Parathyroid adenoma (tissue), 2 donors: Measurements from ENCODE around the gene FEM1B.

Source experiments
- H2AFZ ChIP-seq: fragments of 300-600 bp; sonication (generic); one replicate; pipeline ENCODE4 v1.7.0; 2017; ENCODE audit warnings: antibody characterized with exemption, mild to moderate bottlenecking
- H3K27ac ChIP-seq: fragments of 300-600 bp; sonication (generic); one replicate; pipeline ENCODE4 v1.7.0; 2017
- H3K27me3 ChIP-seq: fragments of 300-600 bp; sonication (generic); one replicate; pipeline ENCODE4 v1.7.0; 2017; ENCODE audit warnings: low read length; ENCODE audit not compliant: control insufficient read depth, insufficient read depth
- H3K36me3 ChIP-seq: fragments of 300-600 bp; sonication (generic); one replicate; pipeline ENCODE4 v1.7.0; 2017; ENCODE audit warnings: low read length; ENCODE audit not compliant: control insufficient read depth, insufficient read depth
- H3K4me1 ChIP-seq: fragments of 300-600 bp; sonication (generic); one replicate; pipeline ENCODE4 v1.7.0; 2017; ENCODE audit warnings: control low read depth
- H3K4me2 ChIP-seq: fragments of 300-600 bp; sonication (generic); one replicate; pipeline ENCODE4 v1.7.0; 2017; ENCODE audit warnings: low read length
- H3K4me3 ChIP-seq: fragments of 300-600 bp; sonication (generic); one replicate; pipeline ENCODE4 v1.7.0; 2017; ENCODE audit warnings: low read depth, low read length
- H3K79me2 ChIP-seq: fragments of 300-600 bp; sonication (generic); one replicate; pipeline ENCODE4 v1.7.0; 2017; ENCODE audit warnings: control low read depth
- H3K9ac ChIP-seq: fragments of 300-600 bp; sonication (generic); one replicate; pipeline ENCODE4 v1.7.0; 2017; ENCODE audit warnings: mild to moderate bottlenecking
- H3K9me3 ChIP-seq: fragments of 300-600 bp; sonication (generic); one replicate; pipeline ENCODE4 v1.7.0; 2017; ENCODE audit warnings: low read length; ENCODE audit not compliant: control insufficient read depth
- TF ChIP-seq, protein P1 (sequence below): fragments of 300-600 bp; sonication (generic); IDR thresholded peaks from one replicate; pipeline ENCODE4 v1.7.0; 2017; ENCODE audit warnings: antibody characterized with exemption, mild to moderate bottlenecking
- donor health status: primary hyperparathyroidism.

Gene FEM1B

DNA sequence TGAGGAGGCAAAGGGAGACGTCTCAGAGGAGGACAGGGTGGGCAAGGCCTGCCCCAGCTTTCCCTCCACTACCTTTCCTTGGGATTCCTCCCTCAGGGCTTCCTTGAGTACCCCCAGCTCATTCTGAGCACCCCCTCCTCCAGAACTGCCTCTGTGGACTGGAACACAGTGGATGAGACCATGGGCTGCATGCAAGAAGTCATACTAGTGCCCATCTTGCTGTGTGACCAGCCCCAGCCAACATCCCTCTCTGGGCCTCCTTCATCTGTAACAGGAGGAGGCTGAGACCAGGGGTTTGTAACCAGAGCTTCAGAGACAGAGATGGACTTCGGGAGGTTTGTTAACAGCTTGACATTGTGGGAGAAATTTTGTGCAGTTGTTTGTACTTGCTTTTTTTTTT is 25.6 kb downstream of the FEM1B start:
- TF ChIP-seq, protein P1, sequence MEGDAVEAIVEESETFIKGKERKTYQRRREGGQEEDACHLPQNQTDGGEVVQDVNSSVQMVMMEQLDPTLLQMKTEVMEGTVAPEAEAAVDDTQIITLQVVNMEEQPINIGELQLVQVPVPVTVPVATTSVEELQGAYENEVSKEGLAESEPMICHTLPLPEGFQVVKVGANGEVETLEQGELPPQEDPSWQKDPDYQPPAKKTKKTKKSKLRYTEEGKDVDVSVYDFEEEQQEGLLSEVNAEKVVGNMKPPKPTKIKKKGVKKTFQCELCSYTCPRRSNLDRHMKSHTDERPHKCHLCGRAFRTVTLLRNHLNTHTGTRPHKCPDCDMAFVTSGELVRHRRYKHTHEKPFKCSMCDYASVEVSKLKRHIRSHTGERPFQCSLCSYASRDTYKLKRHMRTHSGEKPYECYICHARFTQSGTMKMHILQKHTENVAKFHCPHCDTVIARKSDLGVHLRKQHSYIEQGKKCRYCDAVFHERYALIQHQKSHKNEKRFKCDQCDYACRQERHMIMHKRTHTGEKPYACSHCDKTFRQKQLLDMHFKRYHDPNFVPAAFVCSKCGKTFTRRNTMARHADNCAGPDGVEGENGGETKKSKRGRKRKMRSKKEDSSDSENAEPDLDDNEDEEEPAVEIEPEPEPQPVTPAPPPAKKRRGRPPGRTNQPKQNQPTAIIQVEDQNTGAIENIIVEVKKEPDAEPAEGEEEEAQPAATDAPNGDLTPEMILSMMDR: no peak
- no peak overlapping the region for H3K4me2 ChIP-seq
- no peak overlapping the region for H3K27ac ChIP-seq
- no peaks in the 10 kb centered on the region for H3K4me1 ChIP-seq
- H2AFZ ChIP-seq: no peak overlapping the region
- no peaks in the 10 kb centered on the region for H3K9me3 ChIP-seq
- H3K79me2 ChIP-seq: no peaks in the 10 kb centered on the region
- no peak overlapping the region for H3K9ac ChIP-seq
- H3K4me3 ChIP-seq: no peak overlapping the region
- no peaks in the 10 kb centered on the region for H3K27me3 ChIP-seq
- no peaks in the 10 kb centered on the region for H3K36me3 ChIP-seq

DNA sequence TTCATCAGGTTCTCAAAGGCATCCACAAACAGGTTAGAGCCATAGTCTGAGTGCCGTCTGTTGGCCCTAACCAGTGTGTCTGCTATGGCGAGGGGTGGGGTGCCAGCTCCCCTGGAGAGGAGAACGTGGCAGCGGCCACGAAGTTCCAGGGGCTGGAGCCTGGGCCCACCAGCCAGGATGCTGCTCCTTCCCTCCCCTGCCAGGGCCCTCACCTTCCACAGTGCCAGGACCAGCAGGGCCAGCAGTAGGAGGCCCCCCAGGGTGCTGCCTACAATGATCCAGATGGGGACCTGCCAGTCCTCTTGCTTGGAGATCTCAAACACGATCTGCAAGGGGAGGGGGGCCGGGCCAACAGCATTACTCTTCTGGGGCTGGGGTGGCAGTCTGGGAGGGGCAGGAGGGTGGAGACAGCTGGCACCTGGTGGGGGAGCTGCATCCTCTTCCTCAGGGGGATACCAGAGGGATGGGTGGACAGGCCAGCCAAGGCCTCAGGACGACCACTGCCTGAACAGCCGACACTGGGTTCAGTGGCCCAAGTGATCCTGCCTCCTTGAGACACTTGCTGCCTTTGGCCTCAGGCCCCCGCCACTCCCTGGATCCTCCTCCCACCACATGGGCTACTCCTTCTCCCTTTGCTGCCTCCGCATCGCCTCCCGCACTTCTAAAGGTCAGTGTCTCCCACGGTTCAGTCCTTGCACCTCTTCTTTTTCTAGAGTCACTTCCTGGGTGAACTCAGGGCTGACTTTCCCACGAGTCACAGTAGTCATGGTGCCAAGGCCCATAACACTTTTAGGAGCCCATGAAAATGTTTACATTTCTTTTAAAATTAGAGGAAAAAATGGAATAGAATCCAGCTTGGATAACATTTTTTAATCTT is 26.3 kb downstream of the FEM1B start:
- H3K4me3 ChIP-seq: no peak overlapping the region
- no peak overlapping the region for H2AFZ ChIP-seq
- no peaks in the 10 kb centered on the region for H3K9me3 ChIP-seq
- H3K9ac ChIP-seq: no peak overlapping the region
- no peak overlapping the region for H3K27ac ChIP-seq
- H3K36me3 ChIP-seq: no peaks in the 10 kb centered on the region
- TF ChIP-seq, protein P1: no peak
- no peaks in the 10 kb centered on the region for H3K4me1 ChIP-seq
- H3K27me3 ChIP-seq: no peaks in the 10 kb centered on the region
- no peaks in the 10 kb centered on the region for H3K79me2 ChIP-seq
- no peak overlapping the region for H3K4me2 ChIP-seq

DNA sequence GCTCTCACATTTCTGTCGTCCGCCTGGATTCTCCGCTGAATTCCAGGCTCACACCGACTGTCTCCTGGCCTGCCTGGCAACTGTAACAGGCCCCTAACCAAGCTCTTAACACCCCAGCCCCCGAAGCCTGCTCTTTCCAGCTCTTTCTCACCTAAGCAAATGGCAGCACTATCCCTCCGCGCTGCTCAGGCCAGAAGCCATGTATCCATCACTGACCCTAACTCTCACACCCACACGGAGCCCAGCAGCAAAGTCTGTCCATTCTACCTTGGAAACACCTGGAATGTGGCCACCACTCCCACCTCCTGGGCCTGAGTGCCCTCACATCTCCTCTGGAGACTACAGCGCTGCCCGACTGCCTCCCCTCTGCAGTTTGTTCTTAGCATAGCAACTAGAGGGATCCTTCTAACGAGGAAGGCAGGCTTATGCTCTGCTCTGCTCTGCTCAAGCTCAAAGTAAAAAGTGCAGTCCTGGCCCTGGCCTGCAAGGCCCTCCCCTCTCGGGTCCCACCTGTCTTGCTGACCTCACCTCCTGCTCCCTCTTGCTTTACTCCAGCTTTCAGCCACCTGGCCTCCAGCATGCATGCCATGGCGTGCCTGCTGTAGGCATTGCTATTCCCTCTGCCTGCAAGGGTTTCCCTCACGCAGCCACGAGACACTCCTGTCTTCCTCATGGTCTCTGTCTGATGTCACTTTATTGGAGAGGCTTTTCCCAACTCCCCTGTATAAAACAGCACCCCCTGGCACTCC is 27.2 kb downstream of the FEM1B start:
- H3K27ac ChIP-seq: no peak overlapping the region

DNA sequence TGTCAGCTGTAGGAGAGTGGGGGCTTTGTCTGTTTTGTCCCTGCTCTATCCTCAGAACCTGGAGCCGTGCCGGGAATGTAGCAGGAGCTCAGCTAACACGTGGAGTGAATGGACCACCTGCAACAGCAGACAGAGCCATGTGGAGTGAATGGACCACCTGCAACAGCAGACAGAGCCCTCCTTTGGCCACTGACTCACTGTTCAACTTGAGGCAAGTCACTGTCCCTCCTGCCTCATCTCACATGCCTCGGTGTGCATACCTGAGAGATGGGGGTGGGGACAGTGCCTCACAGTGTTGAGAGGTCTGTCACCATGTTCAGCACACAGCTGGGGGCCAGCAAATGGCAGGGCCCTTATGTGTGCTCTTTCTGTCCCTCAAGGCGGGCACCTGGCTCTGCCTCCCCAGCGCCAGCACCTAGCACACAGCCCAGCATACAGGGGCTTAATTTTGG is 27.9 kb downstream of the FEM1B start:
- no peaks in the 10 kb centered on the region for H3K4me1 ChIP-seq
- no peak overlapping the region for H3K4me3 ChIP-seq
- TF ChIP-seq, protein P1: no peak
- no peak overlapping the region for H2AFZ ChIP-seq
- no peaks in the 10 kb centered on the region for H3K27me3 ChIP-seq
- no peaks in the 10 kb centered on the region for H3K79me2 ChIP-seq
- no peaks in the 10 kb centered on the region for H3K9me3 ChIP-seq
- no peak overlapping the region for H3K4me2 ChIP-seq
- H3K36me3 ChIP-seq: no peaks in the 10 kb centered on the region
- H3K27ac ChIP-seq: no peak overlapping the region
- no peak overlapping the region for H3K9ac ChIP-seq

More for the DNA sequence above, 27.2 kb downstream of the FEM1B start:
- TF ChIP-seq, protein P1: no peak
- H3K36me3 ChIP-seq: no peaks in the 10 kb centered on the region
- H3K4me2 ChIP-seq: no peak overlapping the region
- H3K4me3 ChIP-seq: no peak overlapping the region
- no peaks in the 10 kb centered on the region for H3K9me3 ChIP-seq
- H3K4me1 ChIP-seq: no peaks in the 10 kb centered on the region
- H2AFZ ChIP-seq: no peak overlapping the region
- H3K9ac ChIP-seq: no peak overlapping the region
- H3K79me2 ChIP-seq: no peaks in the 10 kb centered on the region
- H3K27me3 ChIP-seq: no peaks in the 10 kb centered on the region
